Measurements from ENCODE around the gene CRCP.
"Not testable (repeated sequence)": the region's sequence is repeated elsewhere in the genome, so short reads cannot be mapped to it uniquely, and the experiment has no call there.

The CRCP gene

DNA sequence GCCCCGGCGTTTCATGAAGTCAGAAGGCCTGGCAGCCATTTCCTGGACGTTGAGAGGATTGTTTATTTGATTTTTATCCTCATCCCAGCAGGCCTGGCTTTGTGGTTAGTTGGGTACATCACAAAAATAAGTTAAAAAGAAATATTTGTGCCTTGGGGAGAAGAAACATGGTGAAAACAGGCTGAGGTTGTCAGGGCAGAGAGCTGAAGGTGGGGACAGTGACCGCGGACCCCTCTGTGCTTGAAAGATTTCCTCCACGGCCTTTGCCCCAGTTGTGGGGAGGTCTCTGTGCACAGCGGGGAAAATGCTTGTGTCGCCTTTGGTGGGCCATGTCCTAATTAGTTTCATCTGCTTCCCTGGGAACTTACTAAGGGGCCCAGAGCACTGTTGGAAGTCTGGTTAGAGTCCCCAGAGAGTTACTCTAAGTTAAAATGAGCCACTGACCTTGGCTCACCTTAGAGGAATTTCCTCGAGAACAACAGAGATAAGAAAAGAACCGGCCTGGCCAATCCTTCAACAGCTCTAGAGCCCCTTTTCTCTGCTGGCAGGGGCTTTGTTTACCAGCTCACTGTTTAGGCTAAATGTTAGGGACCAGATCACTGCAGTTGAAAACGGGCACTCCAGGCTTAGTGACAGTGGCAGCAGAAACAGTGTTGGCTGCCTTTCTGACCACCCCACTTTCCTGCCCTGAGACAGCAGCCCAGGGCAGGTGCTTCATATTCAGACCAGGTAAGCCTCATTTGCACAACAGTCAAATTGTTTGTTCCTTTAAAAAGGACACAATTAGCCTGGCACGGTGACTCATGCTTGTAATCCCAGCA lies 37.9 kb downstream of the CRCP start:
- Histone ChIP-seq H3K4me1 (ENCODE audit: low read length) (peaks cover 4% of the 10 kb centered on the region), H3K9ac (ENCODE audit: low read length) (no peak overlapping the region), H3K4me3 (ENCODE audit: low read length) (no peak overlapping the region), H3F3A (ENCODE audit: insufficient read depth, low read length) (no peaks in the 10 kb centered on the region; the same call in 1 of the 2 replicates), H3K9me2 (replicated peaks; ENCODE audit: insufficient read depth, low read length) (no peaks in the 10 kb centered on the region), H3K36me3 (replicated peaks; ENCODE audit: insufficient read depth, low read length) (peaks cover 14% of the 10 kb centered on the region), H3K27ac (ENCODE audit: low read length) (no peak overlapping the region), H3K79me2 (ENCODE audit: low read length) (peaks cover 29% of the 10 kb centered on the region), H3K9me3 (replicated peaks; ENCODE audit: insufficient read depth, low read length) (no peaks in the 10 kb centered on the region), H3K4me2 (ENCODE audit: low read depth, low read length) (no peak overlapping the region), H3K27me3 (replicated peaks; ENCODE audit: insufficient read depth, low read length) (no peaks in the 10 kb centered on the region), H2AFZ (ENCODE audit: low read length) (no peak overlapping the region), H4K20me1 (ENCODE audit: insufficient read depth, low read length) (no peaks in the 10 kb centered on the region)
- no peak for TF ChIP-seq EZH2 (optimal IDR thresholded peaks at IDR 0.05; ENCODE audit: low read depth, low read length)
- TF ChIP-seq, protein P1, sequence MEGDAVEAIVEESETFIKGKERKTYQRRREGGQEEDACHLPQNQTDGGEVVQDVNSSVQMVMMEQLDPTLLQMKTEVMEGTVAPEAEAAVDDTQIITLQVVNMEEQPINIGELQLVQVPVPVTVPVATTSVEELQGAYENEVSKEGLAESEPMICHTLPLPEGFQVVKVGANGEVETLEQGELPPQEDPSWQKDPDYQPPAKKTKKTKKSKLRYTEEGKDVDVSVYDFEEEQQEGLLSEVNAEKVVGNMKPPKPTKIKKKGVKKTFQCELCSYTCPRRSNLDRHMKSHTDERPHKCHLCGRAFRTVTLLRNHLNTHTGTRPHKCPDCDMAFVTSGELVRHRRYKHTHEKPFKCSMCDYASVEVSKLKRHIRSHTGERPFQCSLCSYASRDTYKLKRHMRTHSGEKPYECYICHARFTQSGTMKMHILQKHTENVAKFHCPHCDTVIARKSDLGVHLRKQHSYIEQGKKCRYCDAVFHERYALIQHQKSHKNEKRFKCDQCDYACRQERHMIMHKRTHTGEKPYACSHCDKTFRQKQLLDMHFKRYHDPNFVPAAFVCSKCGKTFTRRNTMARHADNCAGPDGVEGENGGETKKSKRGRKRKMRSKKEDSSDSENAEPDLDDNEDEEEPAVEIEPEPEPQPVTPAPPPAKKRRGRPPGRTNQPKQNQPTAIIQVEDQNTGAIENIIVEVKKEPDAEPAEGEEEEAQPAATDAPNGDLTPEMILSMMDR (IDR thresholded peaks at IDR 0.05; ENCODE audit: low read length), result no peak
- no peak for TF ChIP-seq EZH2phosphoT487 (IDR thresholded peaks at IDR 0.05; ENCODE audit: low read length)
- no peak for DNase-seq

- Histone ChIP-seq H3K27ac (ENCODE audit: low read length) (no peak overlapping the region), H4K20me1 (ENCODE audit: insufficient read depth, low read length) (no peaks in the 10 kb centered on the region), H3K9ac (ENCODE audit: low read length) (no peak overlapping the region), H2AFZ (ENCODE audit: low read length) (no peak overlapping the region), H3K4me2 (ENCODE audit: low read depth, low read length) (no peak overlapping the region), H3K9me2 (replicated peaks; ENCODE audit: insufficient read depth, low read length) (no peaks in the 10 kb centered on the region), H3K36me3 (replicated peaks; ENCODE audit: insufficient read depth, low read length) (peaks cover 14% of the 10 kb centered on the region), H3K79me2 (ENCODE audit: low read length) (peaks cover 19% of the 10 kb centered on the region), H3K4me1 (ENCODE audit: low read length) (peaks cover 4% of the 10 kb centered on the region), H3K4me3 (ENCODE audit: low read length) (no peak overlapping the region), H3F3A (ENCODE audit: insufficient read depth, low read length) (no peaks in the 10 kb centered on the region; the same call in 1 of the 2 replicates), H3K27me3 (replicated peaks; ENCODE audit: insufficient read depth, low read length) (no peaks in the 10 kb centered on the region), H3K9me3 (replicated peaks; ENCODE audit: insufficient read depth, low read length) (no peaks in the 10 kb centered on the region)
- TF ChIP-seq EZH2phosphoT487 (IDR thresholded peaks at IDR 0.05; ENCODE audit: low read length) (no peak), EZH2 (optimal IDR thresholded peaks at IDR 0.05; ENCODE audit: low read depth, low read length) (no peak)
- TF ChIP-seq, protein P1 (IDR thresholded peaks at IDR 0.05; ENCODE audit: low read length), result no peak
- DNase-seq, result no peak
These were observed 39.0 kb downstream of the CRCP start for GRCh38 chr7:66153691-66154090.

DNA sequence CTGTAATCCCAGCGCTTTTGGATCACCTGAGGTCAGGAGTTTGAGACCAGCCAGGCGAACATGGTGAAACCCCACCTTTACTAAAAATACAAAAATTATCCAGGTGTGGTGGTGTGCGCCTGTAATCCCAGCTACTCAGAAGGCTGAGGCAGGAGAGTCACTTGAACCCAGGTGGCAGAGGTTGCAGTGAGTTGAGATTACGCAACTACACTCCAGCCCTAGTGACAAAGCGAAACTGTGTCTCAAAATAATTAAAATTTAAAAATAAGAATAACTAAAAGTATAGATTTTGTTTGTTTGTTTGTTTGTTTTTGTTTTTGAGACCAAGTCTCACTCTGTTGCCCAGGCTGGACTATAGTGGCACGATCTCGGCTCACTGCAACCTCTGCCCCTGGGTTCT lies 41.4 kb downstream of the CRCP start:
- peaks cover 14% of the 10 kb centered on the region for H3K36me3 ChIP-seq (replicated peaks; ENCODE audit: insufficient read depth, low read length)
- not testable (repeated sequence) for DNase-seq

DNA sequence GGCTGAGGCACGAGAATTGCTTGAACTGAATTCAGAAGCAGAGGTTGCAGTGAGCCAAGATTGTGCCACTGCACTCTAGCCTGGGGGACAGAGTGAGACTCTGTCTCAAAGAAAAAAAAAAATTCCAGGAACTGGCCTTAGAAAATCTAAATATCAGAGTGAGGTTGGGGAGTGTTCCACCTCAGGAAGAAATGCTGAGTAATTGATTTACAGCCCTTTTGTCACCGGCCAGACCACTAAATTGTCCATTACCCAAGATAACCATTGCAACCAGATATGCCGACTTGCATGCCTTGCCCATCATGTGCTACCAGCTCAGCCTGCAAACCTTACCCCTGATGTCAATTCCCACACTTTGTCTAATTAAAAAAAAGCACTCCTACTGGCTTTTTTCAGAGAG lies 42.4 kb downstream of the CRCP start:
- Histone ChIP-seq H3K9ac (ENCODE audit: low read length) (no peak overlapping the region), H3K27me3 (replicated peaks; ENCODE audit: insufficient read depth, low read length) (no peaks in the 10 kb centered on the region), H3K4me3 (ENCODE audit: low read length) (no peak overlapping the region), H2AFZ (ENCODE audit: low read length) (no peak overlapping the region), H3K9me3 (replicated peaks; ENCODE audit: insufficient read depth, low read length) (no peaks in the 10 kb centered on the region), H3K4me1 (ENCODE audit: low read length) (no peaks in the 10 kb centered on the region), H3K79me2 (ENCODE audit: low read length) (no peaks in the 10 kb centered on the region), H3K9me2 (replicated peaks; ENCODE audit: insufficient read depth, low read length) (no peaks in the 10 kb centered on the region), H3K36me3 (replicated peaks; ENCODE audit: insufficient read depth, low read length) (peaks cover 11% of the 10 kb centered on the region), H3K4me2 (ENCODE audit: low read depth, low read length) (no peak overlapping the region), H3K27ac (ENCODE audit: low read length) (no peak overlapping the region), H3F3A (ENCODE audit: insufficient read depth, low read length) (no peaks in the 10 kb centered on the region), H4K20me1 (ENCODE audit: insufficient read depth, low read length) (no peaks in the 10 kb centered on the region)
- no peak for DNase-seq
- TF ChIP-seq, protein P1 (IDR thresholded peaks at IDR 0.05; ENCODE audit: low read length), result no peak
- TF ChIP-seq EZH2 (optimal IDR thresholded peaks at IDR 0.05; ENCODE audit: low read depth, low read length), result no peak
- no peak for TF ChIP-seq EZH2phosphoT487 (IDR thresholded peaks at IDR 0.05; ENCODE audit: low read length)

More for the DNA sequence above, 41.4 kb downstream of the CRCP start:
- not testable (repeated sequence) for H3K4me1 ChIP-seq (ENCODE audit: low read length); H4K20me1 ChIP-seq (ENCODE audit: insufficient read depth, low read length); H3K27me3 ChIP-seq (replicated peaks; ENCODE audit: insufficient read depth, low read length); H3F3A ChIP-seq (ENCODE audit: insufficient read depth, low read length); H3K9me2 ChIP-seq (replicated peaks; ENCODE audit: insufficient read depth, low read length); H3K9me3 ChIP-seq (replicated peaks; ENCODE audit: insufficient read depth, low read length); H3K4me2 ChIP-seq (ENCODE audit: low read depth, low read length); H3K9ac ChIP-seq (ENCODE audit: low read length); H3K4me3 ChIP-seq (ENCODE audit: low read length); H3K27ac ChIP-seq (ENCODE audit: low read length); H2AFZ ChIP-seq (ENCODE audit: low read length); H3K79me2 ChIP-seq (ENCODE audit: low read length)

Data from MM.1S (cell line).